ACC112 (cell line): Measurements from ENCODE around the gene BTBD17.

Experiments
- H2AFZ ChIP-seq: fragments of 200-600 bp; sonication (generic); one replicate; pipeline ENCODE4 v1.6.0; 2017; ENCODE audit warnings: antibody characterized with exemption, low read length; ENCODE audit not compliant: unreplicated experiment
- H3K27ac ChIP-seq: fragments of 200-600 bp; sonication (generic); 2 replicates; pipeline ENCODE4 v1.5.1; 2014; ENCODE audit warnings: low read depth, mild to moderate bottlenecking, antibody characterized with exemption, low read length, moderate library complexity
- H3K27me3 ChIP-seq: fragments of 200-600 bp; sonication (generic); 2 replicates; pipeline ENCODE4 v1.6.1; 2014; ENCODE audit warnings: mild to moderate bottlenecking, antibody characterized with exemption, low read length, moderate library complexity, mixed read lengths; ENCODE audit not compliant: insufficient read depth
- H3K36me3 ChIP-seq: fragments of 200-600 bp; sonication (generic); 2 replicates; pipeline ENCODE4 v1.6.1; 2016; ENCODE audit warnings: mild to moderate bottlenecking, antibody characterized with exemption, low read length, moderate library complexity, mixed read lengths; ENCODE audit not compliant: insufficient read depth
- H3K4me1 ChIP-seq: fragments of 200-600 bp; sonication (generic); one replicate; pipeline ENCODE4 v1.6.1; 2016; ENCODE audit warnings: low read length, mixed read lengths; ENCODE audit not compliant: insufficient read depth, unreplicated experiment, control insufficient read depth
- H3K4me3 ChIP-seq: fragments of 200-600 bp; sonication (generic); 2 replicates; pipeline ENCODE4 v1.5.1; 2014; ENCODE audit warnings: mild to moderate bottlenecking, low read depth, low read length
- H3K79me2 ChIP-seq: fragments of 200-600 bp; sonication (generic); one replicate; pipeline ENCODE4 v1.6.0; 2016; ENCODE audit warnings: low read length; ENCODE audit not compliant: control insufficient read depth, unreplicated experiment, insufficient read depth

The BTBD17 gene

GRCh38 chr17:74358697-74359096, 3.0 kb downstream of the BTBD17 start:
- H3K36me3 ChIP-seq, result no peaks in the 10 kb centered on the region
- no peak overlapping the region for H3K27ac ChIP-seq
- H3K4me1 ChIP-seq, result no peaks in the 10 kb centered on the region
- H3K4me3 ChIP-seq, result no peak overlapping the region
- H3K79me2 ChIP-seq, result no peaks in the 10 kb centered on the region
- no peak overlapping the region for H2AFZ ChIP-seq
- peaks cover 84% of the 10 kb centered on the region for H3K27me3 ChIP-seq

- Histone ChIP-seq H3K27me3 (peaks cover 86% of the 10 kb centered on the region), H3K36me3 (no peaks in the 10 kb centered on the region), H3K4me3 (no peak overlapping the region), H3K27ac (no peak overlapping the region), H3K4me1 (no peaks in the 10 kb centered on the region), H2AFZ (no peak overlapping the region), H3K79me2 (no peaks in the 10 kb centered on the region)
These were observed 4.2 kb downstream of the BTBD17 start for GRCh38 chr17:74357466-74357809.

GRCh38 chr17:74356646-74357465, 4.8 kb downstream of the BTBD17 start:
- Histone ChIP-seq H3K27ac (no peak overlapping the region), H2AFZ (no peak overlapping the region), H3K36me3 (no peaks in the 10 kb centered on the region), H3K4me1 (no peaks in the 10 kb centered on the region), H3K79me2 (no peaks in the 10 kb centered on the region), H3K4me3 (no peak overlapping the region), H3K27me3 (peaks cover 86% of the 10 kb centered on the region)

- no peak overlapping the region for H3K27ac ChIP-seq
- no peaks in the 10 kb centered on the region for H3K36me3 ChIP-seq
- H2AFZ ChIP-seq, result no peak overlapping the region
- no peak overlapping the region for H3K4me3 ChIP-seq
- H3K27me3 ChIP-seq, result peaks cover 83% of the 10 kb centered on the region
- H3K4me1 ChIP-seq, result no peaks in the 10 kb centered on the region
- no peaks in the 10 kb centered on the region for H3K79me2 ChIP-seq
These were observed 6.6 kb downstream of the BTBD17 start for GRCh38 chr17:74355065-74355464.

- H3K27ac ChIP-seq, result no peak overlapping the region
- H3K79me2 ChIP-seq, result no peaks in the 10 kb centered on the region
- H3K4me3 ChIP-seq, result no peak overlapping the region
- H3K4me1 ChIP-seq, result no peaks in the 10 kb centered on the region
- H3K27me3 ChIP-seq, result peaks cover 85% of the 10 kb centered on the region
- no peak overlapping the region for H2AFZ ChIP-seq
- no peaks in the 10 kb centered on the region for H3K36me3 ChIP-seq
These were observed 7.1 kb downstream of the BTBD17 start for GRCh38 chr17:74354561-74354960.

GRCh38 chr17:74354123-74354522, 7.5 kb downstream of the BTBD17 start:
- no peaks in the 10 kb centered on the region for H3K79me2 ChIP-seq
- no peaks in the 10 kb centered on the region for H3K36me3 ChIP-seq
- no peak overlapping the region for H3K27ac ChIP-seq
- H3K27me3 ChIP-seq, result peaks cover 89% of the 10 kb centered on the region
- H3K4me1 ChIP-seq, result no peaks in the 10 kb centered on the region
- no peak overlapping the region for H2AFZ ChIP-seq
- H3K4me3 ChIP-seq, result no peak overlapping the region

GRCh38 chr17:74353446-74354060, 8.1 kb downstream of the BTBD17 start:
- H3K79me2 ChIP-seq, result no peaks in the 10 kb centered on the region
- H3K27ac ChIP-seq, result no peak overlapping the region
- no peak overlapping the region for H2AFZ ChIP-seq
- no peaks in the 10 kb centered on the region for H3K4me1 ChIP-seq
- no peak overlapping the region for H3K4me3 ChIP-seq
- H3K27me3 ChIP-seq, result peaks cover 90% of the 10 kb centered on the region
- no peaks in the 10 kb centered on the region for H3K36me3 ChIP-seq

- Histone ChIP-seq H3K79me2 (no peaks in the 10 kb centered on the region), H3K4me3 (no peak overlapping the region), H3K36me3 (no peaks in the 10 kb centered on the region), H2AFZ (no peak overlapping the region), H3K27ac (no peak overlapping the region), H3K27me3 (peaks cover 82% of the 10 kb centered on the region), H3K4me1 (no peaks in the 10 kb centered on the region)
These were observed 10.0 kb downstream of the BTBD17 start for GRCh38 chr17:74351552-74352210.

GRCh38 chr17:74350486-74350885, 11.2 kb downstream of the BTBD17 start:
- Histone ChIP-seq H3K79me2 (no peaks in the 10 kb centered on the region), H2AFZ (no peak overlapping the region), H3K27me3 (peaks cover 72% of the 10 kb centered on the region), H3K36me3 (no peaks in the 10 kb centered on the region), H3K4me1 (no peaks in the 10 kb centered on the region), H3K4me3 (no peak overlapping the region), H3K27ac (no peak overlapping the region)

GRCh38 chr17:74349120-74349519, 12.5 kb downstream of the BTBD17 start:
- H3K4me1 ChIP-seq, result no peaks in the 10 kb centered on the region
- no peak overlapping the region for H3K27ac ChIP-seq
- peaks cover 73% of the 10 kb centered on the region for H3K27me3 ChIP-seq
- H3K79me2 ChIP-seq, result no peaks in the 10 kb centered on the region
- H3K4me3 ChIP-seq, result no peak overlapping the region
- H2AFZ ChIP-seq, result no peak overlapping the region
- H3K36me3 ChIP-seq, result no peaks in the 10 kb centered on the region

GRCh38 chr17:74347646-74348045, 14.0 kb downstream of the BTBD17 start:
- no peak overlapping the region for H3K27ac ChIP-seq
- no peaks in the 10 kb centered on the region for H3K4me1 ChIP-seq
- H2AFZ ChIP-seq, result no peak overlapping the region
- peaks cover 61% of the 10 kb centered on the region for H3K27me3 ChIP-seq
- no peaks in the 10 kb centered on the region for H3K79me2 ChIP-seq
- H3K36me3 ChIP-seq, result no peaks in the 10 kb centered on the region
- H3K4me3 ChIP-seq, result no peak overlapping the region
